CD8-positive, alpha-beta memory T cell (primary cell): ENCODE measurements around the gene ARHGAP45. TPM values are rescaled to one million over a fixed set of nuclear protein-coding genes. Genes with fewer than 3 reads are reported as not detected.

Source experiments
- CTCF ChIA-PET: fragments of 350-600 bp; sonication (Branson Sonifier 250); formaldehyde crosslinking; loops from one replicate; lab custom pipeline; 2021; ENCODE audit warnings: antibody characterized with exemption; lab: Charles Lee
- POLR2A ChIA-PET: fragments of 350-600 bp; sonication (Branson Sonifier 250); formaldehyde crosslinking; loops from one replicate; lab custom pipeline; 2021; ENCODE audit warnings: antibody characterized with exemption; lab: Charles Lee
- DNase-seq, 5 donors: peaks; one replicate each; pipeline versions ENCODE4 v3.0.0 to v3.0.0-alpha.2; 2020 to 2022; ENCODE audit warnings: mixed read lengths in 1 of 5
- H3K27ac ChIP-seq: one replicate; pipeline ENCODE4 v1.7.0; 2013; ENCODE audit warnings: low read depth, mild to moderate bottlenecking, low read length, moderate library complexity
- H3K27me3 ChIP-seq: 2 replicates; pipeline ENCODE4 v1.7.0; 2013; ENCODE audit warnings: low read length, mild to moderate bottlenecking; ENCODE audit not compliant: insufficient read depth, poor library complexity, severe bottlenecking
- H3K36me3 ChIP-seq: 2 replicates; pipeline ENCODE4 v1.7.0; 2013; ENCODE audit warnings: mild to moderate bottlenecking, low read length, moderate library complexity; ENCODE audit not compliant: insufficient read depth
- H3K4me1 ChIP-seq: 2 replicates; pipeline ENCODE4 v1.7.0; 2013; ENCODE audit warnings: mild to moderate bottlenecking, low read length, moderate library complexity; ENCODE audit not compliant: insufficient read depth
- H3K4me3 ChIP-seq: 2 replicates; pipeline ENCODE4 v1.7.0; 2013; ENCODE audit warnings: mild to moderate bottlenecking, low read length
- H3K9me3 ChIP-seq: 2 replicates; pipeline ENCODE4 v1.7.0; 2013; ENCODE audit warnings: mild to moderate bottlenecking, low read length
- H3K27ac Mint-ChIP-seq, 8 donors: one replicate each; pipeline ENCODE4 v1.8.0; 2020 to 2021; ENCODE audit warnings: mixed read lengths in 8 of 8, mild to moderate bottlenecking in 6 of 8, inconsistent platforms in 3 of 8, moderate library complexity in 3 of 8
- H3K27me3 Mint-ChIP-seq, 2 donors: one replicate each; pipeline ENCODE4 v1.8.0; 2020 to 2021; ENCODE audit warnings: mixed read lengths in 2 of 2, mild to moderate bottlenecking in 1 of 2, moderate library complexity in 1 of 2
- H3K36me3 Mint-ChIP-seq, 3 donors: one replicate each; pipeline ENCODE4 v1.8.0; 2020 to 2021; ENCODE audit warnings: mixed read lengths in 3 of 3, inconsistent platforms in 1 of 3, mild to moderate bottlenecking in 1 of 3
- H3K4me1 Mint-ChIP-seq, 3 donors: one replicate each; pipeline ENCODE4 v1.8.0; 2020 to 2021; ENCODE audit warnings: mixed read lengths in 3 of 3, inconsistent platforms in 1 of 3, mild to moderate bottlenecking in 1 of 3
- H3K4me3 Mint-ChIP-seq, 7 donors: one replicate each; pipeline ENCODE4 v1.8.0; 2020 to 2021; ENCODE audit warnings: mixed read lengths in 7 of 7, mild to moderate bottlenecking in 6 of 7, moderate library complexity in 4 of 7, inconsistent platforms in 2 of 7
- H3K9me3 Mint-ChIP-seq, 5 donors: one replicate each; pipeline ENCODE4 v1.8.0; 2020 to 2022; ENCODE audit warnings: mixed read lengths in 5 of 5, mild to moderate bottlenecking in 3 of 5, moderate library complexity in 2 of 5, inconsistent platforms in 1 of 5
- polyA plus RNA-seq: library from polyadenylated mRNA; unstranded; fragments of 300-500 nt; fragmentation: Illumina TruSeq; gene quantifications from one replicate; pipeline ENCODE4 v1.2.3, GENCODE V29; 2021
- total RNA-seq, 2 experiments: library from RNA; stranded (reverse); gene quantifications; one replicate each; pipeline ENCODE4 v1.2.3, GENCODE V29; 2021

ARHGAP45 gene
- total and polyA plus RNA-seq, 3 experiments from 2014 or later: 212 to 478 (median 220) TPM

DNA sequence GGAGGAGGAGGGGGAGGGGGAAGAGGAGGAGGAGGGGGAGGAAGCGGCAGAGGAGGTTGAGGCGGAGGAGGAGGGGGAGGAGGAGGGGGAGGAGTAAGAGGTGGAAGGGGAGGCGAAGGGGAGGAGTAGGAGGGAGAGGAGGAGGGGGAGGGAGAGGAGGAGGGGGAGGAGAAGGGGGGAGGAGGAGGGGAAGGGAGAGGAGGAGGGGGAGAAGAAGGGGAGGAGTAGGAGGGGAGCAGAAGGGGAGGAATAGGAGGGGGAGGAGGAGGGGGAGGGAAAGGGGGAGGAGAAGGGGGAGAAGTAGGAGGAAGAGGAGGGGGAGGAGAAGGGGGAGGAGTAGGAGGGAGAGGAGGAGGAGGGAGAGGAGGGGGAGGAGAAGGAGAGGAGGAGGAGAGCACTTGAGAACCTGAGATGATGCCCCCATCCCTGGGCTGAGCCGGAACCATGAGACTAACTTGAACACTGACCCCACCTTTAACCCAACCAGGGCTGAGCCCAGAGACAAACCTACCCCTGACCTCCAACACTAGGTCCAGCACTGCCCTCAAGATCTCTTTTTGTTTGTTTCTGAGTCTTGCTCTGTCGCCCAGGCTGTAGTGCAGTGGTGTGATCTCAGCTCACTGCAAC, 14.5 kb upstream of the ARHGAP45 start:
- H3K4me3 ChIP-seq: no peak overlapping the region
- H3K9me3 ChIP-seq: no peaks in the 10 kb centered on the region
- peaks cover 0 to 4% (median 0%) of the 10 kb centered on the region in 5 donors for H3K9me3 Mint-ChIP-seq
- DNase-seq: no peak
- H3K4me1 Mint-ChIP-seq: peaks cover 15 to 24% (median 18%) of the 10 kb centered on the region in 3 donors
- peaks cover 0 to 54% (median 4%) of the 10 kb centered on the region in 3 donors for H3K36me3 Mint-ChIP-seq
- H3K27me3 Mint-ChIP-seq: no peaks in the 10 kb centered on the region
- peaks cover 5% of the 10 kb centered on the region for H3K4me1 ChIP-seq
- H3K27me3 ChIP-seq: no peaks in the 10 kb centered on the region
- H3K36me3 ChIP-seq: peaks cover 11% of the 10 kb centered on the region
- no peak overlapping the region for H3K4me3 Mint-ChIP-seq
- no peak overlapping the region for H3K27ac ChIP-seq
- POLR2A ChIA-PET: no interaction called here
- CTCF ChIA-PET: interaction anchor here (0.9 kb wide), 1 partner anchor 61 kb away, joined by 3 read pairs; no protein-coding TSS in a partner anchor
- H3K27ac Mint-ChIP-seq: peak overlapping the region in 4 of 8 donors; percentile 29 to 76 (median 52)

DNA sequence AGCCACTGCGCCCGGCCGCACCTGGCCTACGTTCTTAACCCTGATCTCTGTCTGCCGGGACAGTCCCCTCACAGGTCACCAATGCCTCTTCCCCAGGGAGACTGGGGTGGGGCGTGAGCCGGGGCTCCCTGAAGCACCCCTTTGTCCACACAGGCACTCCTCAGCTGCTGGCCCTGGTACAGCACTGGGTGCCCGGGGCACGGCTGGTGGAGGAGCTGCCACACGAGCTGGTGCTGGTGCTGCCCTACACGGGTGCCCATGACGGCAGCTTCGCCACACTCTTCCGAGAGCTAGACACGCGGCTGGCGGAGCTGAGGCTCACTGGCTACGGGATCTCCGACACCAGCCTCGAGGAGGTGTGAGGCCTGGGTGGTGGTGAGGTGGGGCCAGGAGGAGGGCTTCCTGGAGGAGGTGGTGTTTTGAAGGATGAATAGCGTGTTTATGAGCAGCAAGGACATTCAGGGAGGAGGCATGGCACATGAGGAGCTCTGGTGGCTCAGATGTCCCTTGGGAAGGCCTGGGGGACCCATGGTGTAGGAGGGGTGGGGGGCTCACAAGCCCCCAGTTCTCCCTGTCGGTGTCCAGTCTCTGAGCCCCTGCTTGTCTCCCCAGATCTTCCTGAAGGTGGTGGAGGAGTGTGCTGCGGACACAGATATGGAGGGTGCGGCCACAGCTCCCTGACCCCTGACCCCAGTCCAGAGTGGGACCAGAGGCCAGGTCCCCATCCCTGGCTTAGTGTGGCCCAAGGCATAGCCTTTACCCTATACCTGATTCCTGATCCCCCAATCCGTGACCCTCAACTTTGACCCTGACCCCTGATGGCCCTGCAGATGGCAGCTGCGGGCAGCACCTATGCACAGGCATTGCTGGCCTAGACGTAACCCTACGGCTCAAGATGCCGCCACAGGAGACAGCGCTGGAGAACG, 13.5 kb upstream of the ARHGAP45 start:
- Mint-ChIP-seq H3K4me3 (no peak overlapping the region), H3K4me1 (peaks cover 25 to 34% (median 28%) of the 10 kb centered on the region in 3 donors), H3K27me3 (no peaks in the 10 kb centered on the region), H3K36me3 (peaks cover 0 to 60% (median 4%) of the 10 kb centered on the region in 3 donors), H3K27ac (peak overlapping the region in 3 of 8 donors; percentile 29 to 91 (median 54)), H3K9me3 (peaks cover 0 to 4% (median 0%) of the 10 kb centered on the region in 5 donors)
- Histone ChIP-seq H3K36me3 (peaks cover 11% of the 10 kb centered on the region), H3K27ac (no peak overlapping the region), H3K9me3 (no peaks in the 10 kb centered on the region), H3K4me3 (no peak overlapping the region), H3K4me1 (peaks cover 15% of the 10 kb centered on the region), H3K27me3 (no peaks in the 10 kb centered on the region)
- no peak for DNase-seq
- CTCF ChIA-PET: interaction anchor here (0.6 to 1.2 kb wide), 5 partner anchors 11 to 141 kb away, joined by 3 to 4 read pairs (median 3); no protein-coding TSS in a partner anchor
- POLR2A ChIA-PET: interaction anchor here (0.6 to 1.0 kb wide), 3 partner anchors 11 to 144 kb away, joined by 3 to 4 read pairs (median 3); no protein-coding TSS in a partner anchor

DNA sequence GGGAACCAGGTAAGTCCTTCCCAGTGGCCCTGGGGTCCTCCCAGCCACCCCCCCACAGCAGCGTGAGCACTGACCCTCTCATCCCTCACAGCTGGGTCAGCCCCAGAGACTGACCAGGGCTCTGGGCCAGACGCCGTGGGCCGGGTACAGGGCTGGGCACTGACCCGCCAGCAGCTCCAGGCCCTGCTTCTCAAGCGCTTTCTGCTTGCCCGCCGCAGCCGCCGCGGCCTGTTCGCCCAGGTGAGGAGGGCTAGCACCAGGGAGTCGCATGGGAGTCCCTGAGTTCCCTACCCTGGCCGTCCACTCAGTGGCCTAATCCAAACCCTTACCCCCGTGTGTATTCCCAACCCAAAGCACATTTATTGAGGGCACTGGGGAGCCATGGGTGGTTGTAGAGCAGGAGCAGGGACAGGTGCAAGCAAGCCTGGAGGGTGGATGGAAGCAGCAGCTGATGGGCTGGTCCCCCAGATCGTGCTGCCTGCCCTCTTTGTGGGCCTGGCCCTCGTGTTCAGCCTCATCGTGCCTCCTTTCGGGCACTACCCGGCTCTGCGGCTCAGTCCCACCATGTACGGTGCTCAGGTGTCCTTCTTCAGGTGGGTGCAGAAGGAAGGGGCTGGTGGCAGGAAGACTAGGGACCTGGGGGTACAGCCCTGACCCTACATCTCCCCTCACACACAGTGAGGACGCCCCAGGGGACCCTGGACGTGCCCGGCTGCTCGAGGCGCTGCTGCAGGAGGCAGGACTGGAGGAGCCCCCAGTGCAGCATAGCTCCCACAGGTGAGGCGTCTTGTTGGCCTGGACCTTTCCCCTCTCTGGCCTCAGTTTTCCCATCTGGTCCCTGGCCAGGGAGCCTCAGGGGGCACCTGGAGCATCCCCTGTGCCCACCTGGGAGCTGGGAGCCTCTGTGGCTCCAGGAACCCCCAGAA, 12.6 kb upstream of the ARHGAP45 start:
- Histone ChIP-seq H3K27ac (no peak overlapping the region), H3K27me3 (no peaks in the 10 kb centered on the region), H3K9me3 (no peaks in the 10 kb centered on the region), H3K4me3 (no peak overlapping the region), H3K36me3 (peaks cover 11% of the 10 kb centered on the region), H3K4me1 (peaks cover 20% of the 10 kb centered on the region)
- no peak overlapping the region for H3K4me3 Mint-ChIP-seq
- no peaks in the 10 kb centered on the region for H3K27me3 Mint-ChIP-seq
- POLR2A ChIA-PET: interaction anchor here (0.6 to 1.2 kb wide), 5 partner anchors 10 to 144 kb away, joined by 3 to 4 read pairs (median 3); no protein-coding TSS in a partner anchor
- peaks cover 0 to 4% (median 0%) of the 10 kb centered on the region in 5 donors for H3K9me3 Mint-ChIP-seq
- peaks cover 26 to 35% (median 30%) of the 10 kb centered on the region in 3 donors for H3K4me1 Mint-ChIP-seq
- DNase-seq: no peak
- CTCF ChIA-PET: interaction anchor here (0.6 to 2.0 kb wide), 6 partner anchors 10 to 184 kb away, joined by 3 to 7 read pairs (median 3); no protein-coding TSS in a partner anchor
- peaks cover 0 to 59% (median 4%) of the 10 kb centered on the region in 3 donors for H3K36me3 Mint-ChIP-seq
- H3K27ac Mint-ChIP-seq: no peak overlapping the region

DNA sequence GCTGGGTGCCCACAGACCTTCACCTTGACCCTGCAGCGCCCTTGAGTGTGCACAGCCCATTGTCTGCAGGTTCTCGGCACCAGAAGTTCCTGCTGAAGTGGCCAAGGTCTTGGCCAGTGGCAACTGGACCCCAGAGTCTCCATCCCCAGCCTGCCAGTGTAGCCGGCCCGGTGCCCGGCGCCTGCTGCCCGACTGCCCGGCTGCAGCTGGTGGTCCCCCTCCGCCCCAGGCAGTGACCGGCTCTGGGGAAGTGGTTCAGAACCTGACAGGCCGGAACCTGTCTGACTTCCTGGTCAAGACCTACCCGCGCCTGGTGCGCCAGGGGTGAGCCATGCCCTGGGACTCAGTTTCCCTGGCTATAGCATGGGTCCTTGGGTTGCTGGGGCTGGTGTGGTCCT, 11.9 kb upstream of the ARHGAP45 start:
- ChIA-PET CTCF (interaction anchor here (1.3 to 2.0 kb wide), 3 partner anchors 10 to 184 kb away, joined by 3 to 7 read pairs (median 3); no protein-coding TSS in a partner anchor), POLR2A (interaction anchor here (0.6 to 1.2 kb wide), 4 partner anchors 24 to 132 kb away, joined by 3 to 5 read pairs (median 3); no protein-coding TSS in a partner anchor)
- no peaks in the 10 kb centered on the region for H3K27me3 ChIP-seq
- peaks cover 20% of the 10 kb centered on the region for H3K4me1 ChIP-seq
- H3K27ac ChIP-seq: no peak overlapping the region
- DNase-seq: no peak
- peaks cover 11% of the 10 kb centered on the region for H3K36me3 ChIP-seq
- Mint-ChIP-seq H3K4me1 (peaks cover 26 to 35% (median 30%) of the 10 kb centered on the region in 3 donors), H3K27ac (no peak overlapping the region), H3K27me3 (no peaks in the 10 kb centered on the region), H3K4me3 (no peak overlapping the region), H3K36me3 (peaks cover 0 to 64% (median 4%) of the 10 kb centered on the region in 3 donors), H3K9me3 (peaks cover 0 to 4% (median 0%) of the 10 kb centered on the region in 5 donors)
- H3K4me3 ChIP-seq: no peak overlapping the region
- H3K9me3 ChIP-seq: no peaks in the 10 kb centered on the region

DNA sequence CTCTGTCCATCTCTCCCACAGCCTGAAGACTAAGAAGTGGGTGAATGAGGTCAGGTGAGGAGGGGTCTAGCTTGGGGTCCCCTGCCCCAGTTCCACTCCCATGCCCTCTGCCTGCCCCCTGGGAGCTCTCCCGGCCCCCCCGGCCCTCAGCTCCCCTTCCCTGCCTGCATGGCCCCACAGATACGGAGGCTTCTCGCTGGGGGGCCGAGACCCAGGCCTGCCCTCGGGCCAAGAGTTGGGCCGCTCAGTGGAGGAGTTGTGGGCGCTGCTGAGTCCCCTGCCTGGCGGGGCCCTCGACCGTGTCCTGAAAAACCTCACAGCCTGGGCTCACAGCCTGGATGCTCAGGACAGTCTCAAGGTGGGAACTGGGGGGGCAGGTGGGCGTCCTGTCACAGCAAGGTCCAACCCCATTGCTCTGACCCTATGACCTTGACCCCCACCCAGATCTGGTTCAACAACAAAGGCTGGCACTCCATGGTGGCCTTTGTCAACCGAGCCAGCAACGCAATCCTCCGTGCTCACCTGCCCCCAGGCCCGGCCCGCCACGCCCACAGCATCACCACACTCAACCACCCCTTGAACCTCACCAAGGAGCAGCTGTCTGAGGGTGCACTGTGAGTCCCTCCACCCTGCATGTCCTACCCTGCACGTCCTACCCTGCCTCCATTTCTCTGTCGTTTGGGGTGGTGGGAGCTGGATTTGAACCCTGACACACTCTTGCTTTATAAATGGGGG, 10.9 kb upstream of the ARHGAP45 start:
- POLR2A ChIA-PET: interaction anchor here (0.9 to 3.2 kb wide), 4 partner anchors 25 to 55 kb away, joined by 3 to 26 read pairs (median 4); no protein-coding TSS in a partner anchor

DNA sequence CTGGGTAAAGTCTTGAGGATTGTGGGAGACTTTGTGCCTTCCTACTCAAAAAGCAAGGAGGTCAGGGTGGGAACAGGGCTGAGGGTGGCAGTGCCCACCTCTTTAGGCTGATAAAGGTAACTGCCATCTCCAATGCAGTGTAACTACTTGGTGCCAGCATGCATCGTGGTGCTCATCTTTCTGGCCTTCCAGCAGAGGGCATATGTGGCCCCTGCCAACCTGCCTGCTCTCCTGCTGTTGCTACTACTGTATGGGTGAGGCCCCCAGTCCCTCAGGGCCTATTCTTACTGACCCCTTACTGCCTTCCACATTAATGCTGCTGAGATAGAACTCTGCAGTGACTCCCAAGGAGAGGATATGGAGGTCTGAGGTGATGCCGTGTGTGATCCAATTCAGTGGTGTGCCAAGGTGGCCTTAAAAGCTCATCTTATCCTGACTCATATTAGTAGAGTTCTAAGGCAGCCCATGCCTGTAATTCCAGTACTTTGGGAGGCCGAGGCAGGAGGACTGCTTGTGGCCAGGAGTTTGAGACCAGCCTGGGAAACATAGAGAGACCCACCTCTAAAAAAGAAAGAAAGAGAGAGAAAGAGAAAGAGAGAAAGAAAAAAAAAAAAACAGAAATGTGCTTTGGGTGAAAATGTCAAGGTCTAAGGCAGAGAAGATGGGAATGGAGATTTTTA, 9.7 kb upstream of the ARHGAP45 start:
- H3K4me1 Mint-ChIP-seq: peaks cover 24 to 29% (median 25%) of the 10 kb centered on the region in 3 donors

More for the DNA sequence above, 10.9 kb upstream of the ARHGAP45 start:
- H3K4me1 ChIP-seq: peaks cover 20% of the 10 kb centered on the region
- peaks cover 11% of the 10 kb centered on the region for H3K36me3 ChIP-seq
- no peak overlapping the region for H3K4me3 ChIP-seq
- CTCF ChIA-PET: interaction anchor here (1.2 to 5.2 kb wide), 8 partner anchors 8 to 183 kb away, joined by 3 to 57 read pairs (median 7); partner anchors contain the start of genes ABCA7 and ARHGAP45
- no peaks in the 10 kb centered on the region for H3K27me3 Mint-ChIP-seq
- peak overlapping the region in 3 of 8 donors; percentile 63 to 94 (median 79) for H3K27ac Mint-ChIP-seq
- H3K9me3 ChIP-seq: no peaks in the 10 kb centered on the region
- H3K4me1 Mint-ChIP-seq: peaks cover 26 to 35% (median 30%) of the 10 kb centered on the region in 3 donors
- H3K27me3 ChIP-seq: no peaks in the 10 kb centered on the region
- peaks cover 0 to 63% (median 4%) of the 10 kb centered on the region in 3 donors for H3K36me3 Mint-ChIP-seq
- H3K27ac ChIP-seq: no peak overlapping the region
- DNase-seq: no peak
- peaks cover 0 to 4% (median 0%) of the 10 kb centered on the region in 5 donors for H3K9me3 Mint-ChIP-seq
- H3K4me3 Mint-ChIP-seq: no peak overlapping the region

More for the DNA sequence above, 9.7 kb upstream of the ARHGAP45 start:
- ChIA-PET CTCF (interaction anchor here (1.0 to 5.2 kb wide), 14 partner anchors 9 to 38 kb away, joined by 3 to 57 read pairs (median 5); partner anchors contain the start of genes ABCA7, ARHGAP45, POLR2E and RNU6-2), POLR2A (interaction anchor here (0.5 to 3.2 kb wide), 7 partner anchors 10 to 31 kb away, joined by 3 to 26 read pairs (median 8); partner anchors contain the start of gene ARHGAP45)
- Histone ChIP-seq H3K9me3 (no peaks in the 10 kb centered on the region), H3K4me1 (peaks cover 20% of the 10 kb centered on the region), H3K27ac (no peak overlapping the region), H3K4me3 (no peak overlapping the region), H3K27me3 (no peaks in the 10 kb centered on the region), H3K36me3 (peaks cover 11% of the 10 kb centered on the region)
- peak overlapping the region in 2 of 7 donors; percentile 29 to 42 for H3K4me3 Mint-ChIP-seq
- H3K9me3 Mint-ChIP-seq: peaks cover 0 to 4% (median 0%) of the 10 kb centered on the region in 5 donors
- DNase-seq: peak in 3 of 5 donors; percentile 38 to 70 (median 56)
- no peaks in the 10 kb centered on the region for H3K27me3 Mint-ChIP-seq
- peak overlapping the region; percentile 37 to 94 (median 82) for H3K27ac Mint-ChIP-seq
- H3K36me3 Mint-ChIP-seq: peaks cover 0 to 63% (median 4%) of the 10 kb centered on the region in 3 donors
